Central memory CD8-positive, alpha-beta T cell (primary cell): Measurements from ENCODE around the gene CD84.
A peak's percentile ranks its signal among the peaks of the same experiment; 100 is the strongest.
"Not testable (repeated sequence)": the region's sequence is repeated elsewhere in the genome, so short reads cannot be mapped to it uniquely, and the experiment has no call there.

Experiments used
- ATAC-seq: fragments of 150-1000 bp; cut with Tn5 transposase; replicated peaks from 2 replicates; pipeline ENCODE4 v1.10.0; 2022; ENCODE audit warnings: mild to moderate bottlenecking, moderate FRiP score, moderate number of reproducible peaks; ENCODE audit not compliant: poor library complexity, severe bottlenecking; ENCODE audit errors: extremely low read depth
- DNase-seq, 2 donors: peaks; one replicate each; pipeline ENCODE4 v3.0.0; 2021; ENCODE audit warnings: low spot score in 2 of 2
- H3K27ac Mint-ChIP-seq: one replicate; pipeline ENCODE4 v1.8.0; 2022; ENCODE audit warnings: low read depth, mild to moderate bottlenecking, moderate library complexity, mixed read lengths
- H3K27me3 Mint-ChIP-seq: one replicate; pipeline ENCODE4 v1.8.0; 2022; ENCODE audit warnings: mixed read lengths
- H3K36me3 Mint-ChIP-seq: one replicate; pipeline ENCODE4 v1.8.0; 2022; ENCODE audit warnings: mild to moderate bottlenecking, moderate library complexity, mixed read lengths; ENCODE audit not compliant: insufficient read depth
- H3K4me1 Mint-ChIP-seq: one replicate; pipeline ENCODE4 v1.8.0; 2022; ENCODE audit warnings: mixed read lengths
- H3K4me3 Mint-ChIP-seq: one replicate; pipeline ENCODE4 v1.8.0; 2022; ENCODE audit warnings: mild to moderate bottlenecking, moderate library complexity, mixed read lengths
- H3K9me3 Mint-ChIP-seq: one replicate; pipeline ENCODE4 v1.8.0; 2022; ENCODE audit warnings: mixed read lengths

The CD84 gene

GRCh38 chr1:160607011-160607671, 27.8 kb upstream of the CD84 start:
- peak; percentile 97 for ATAC-seq
- Mint-ChIP-seq H3K4me1 (peaks cover 27% of the 10 kb centered on the region), H3K27me3 (no peaks in the 10 kb centered on the region), H3K9me3 (peaks cover 7% of the 10 kb centered on the region), H3K4me3 (peak overlapping the region; percentile 51), H3K36me3 (peaks cover 26% of the 10 kb centered on the region), H3K27ac (peak overlapping the region; percentile 89)
- peak; percentile 30 to 71 for DNase-seq

GRCh38 chr1:160606611-160607010, 27.3 kb upstream of the CD84 start:
- Mint-ChIP-seq H3K27ac (peak overlapping the region; percentile 89), H3K27me3 (no peaks in the 10 kb centered on the region), H3K9me3 (peaks cover 11% of the 10 kb centered on the region), H3K4me3 (peak overlapping the region; percentile 51), H3K4me1 (peaks cover 27% of the 10 kb centered on the region), H3K36me3 (peaks cover 25% of the 10 kb centered on the region)
- no peak for ATAC-seq
- DNase-seq: no peak

GRCh38 chr1:160605792-160606479, 26.6 kb upstream of the CD84 start:
- no peak for ATAC-seq
- Mint-ChIP-seq H3K4me3 (no peak overlapping the region), H3K27me3 (no peaks in the 10 kb centered on the region), H3K9me3 (peaks cover 18% of the 10 kb centered on the region), H3K4me1 (peaks cover 27% of the 10 kb centered on the region), H3K27ac (peak overlapping the region; percentile 89), H3K36me3 (peaks cover 22% of the 10 kb centered on the region)
- no peak for DNase-seq

- ATAC-seq (no peak), DNase-seq (no peak)
- no peak overlapping the region for H3K4me3 Mint-ChIP-seq
- peaks cover 27% of the 10 kb centered on the region for H3K4me1 Mint-ChIP-seq
- H3K36me3 Mint-ChIP-seq: peaks cover 16% of the 10 kb centered on the region
- no peaks in the 10 kb centered on the region for H3K27me3 Mint-ChIP-seq
- H3K9me3 Mint-ChIP-seq: peaks cover 20% of the 10 kb centered on the region
- H3K27ac Mint-ChIP-seq: peak overlapping the region; percentile 89
Measured at GRCh38 chr1:160605205-160605604, 25.9 kb upstream of the CD84 start.

GRCh38 chr1:160597705-160598104, 18.4 kb upstream of the CD84 start:
- peaks cover 21% of the 10 kb centered on the region for H3K9me3 Mint-ChIP-seq
- no peak overlapping the region for H3K4me3 Mint-ChIP-seq
- H3K4me1 Mint-ChIP-seq: peaks cover 11% of the 10 kb centered on the region
- no peaks in the 10 kb centered on the region for H3K36me3 Mint-ChIP-seq
- no peak for DNase-seq
- no peaks in the 10 kb centered on the region for H3K27me3 Mint-ChIP-seq
- H3K27ac Mint-ChIP-seq: no peak overlapping the region
- no peak for ATAC-seq

- no peaks in the 10 kb centered on the region for H3K36me3 Mint-ChIP-seq
- peaks cover 11% of the 10 kb centered on the region for H3K4me1 Mint-ChIP-seq
- DNase-seq (no peak), ATAC-seq (no peak)
- H3K27me3 Mint-ChIP-seq: no peaks in the 10 kb centered on the region
- H3K27ac Mint-ChIP-seq: no peak overlapping the region
- peaks cover 20% of the 10 kb centered on the region for H3K9me3 Mint-ChIP-seq
- no peak overlapping the region for H3K4me3 Mint-ChIP-seq
Measured at GRCh38 chr1:160597051-160597450, 17.8 kb upstream of the CD84 start.

GRCh38 chr1:160590488-160590887, 11.2 kb upstream of the CD84 start:
- peaks cover 7% of the 10 kb centered on the region for H3K9me3 Mint-ChIP-seq
- no peak for DNase-seq
- no peaks in the 10 kb centered on the region for H3K27me3 Mint-ChIP-seq
- no peaks in the 10 kb centered on the region for H3K36me3 Mint-ChIP-seq
- no peak overlapping the region for H3K27ac Mint-ChIP-seq
- ATAC-seq: no peak
- peaks cover 16% of the 10 kb centered on the region for H3K4me1 Mint-ChIP-seq
- no peak overlapping the region for H3K4me3 Mint-ChIP-seq

GRCh38 chr1:160588468-160588867, 9.2 kb upstream of the CD84 start:
- Mint-ChIP-seq H3K27me3 (no peaks in the 10 kb centered on the region), H3K4me1 (peaks cover 31% of the 10 kb centered on the region), H3K27ac (no peak overlapping the region), H3K9me3 (no peaks in the 10 kb centered on the region), H3K36me3 (no peaks in the 10 kb centered on the region), H3K4me3 (no peak overlapping the region)
- no peak for ATAC-seq
- no peak for DNase-seq

- Mint-ChIP-seq H3K9me3 (no peaks in the 10 kb centered on the region), H3K27ac (peak overlapping the region; percentile 76), H3K27me3 (no peaks in the 10 kb centered on the region), H3K36me3 (no peaks in the 10 kb centered on the region), H3K4me3 (peak overlapping the region; percentile 55), H3K4me1 (peaks cover 60% of the 10 kb centered on the region)
- DNase-seq (no peak), ATAC-seq (no peak)
Measured at GRCh38 chr1:160584784-160585183, 5.5 kb upstream of the CD84 start.

- DNase-seq, H3K27me3 Mint-ChIP-seq, ATAC-seq, H3K36me3 Mint-ChIP-seq, H3K4me3 Mint-ChIP-seq, H3K9me3 Mint-ChIP-seq: not testable (repeated sequence)
- Mint-ChIP-seq H3K4me1 (peaks cover 61% of the 10 kb centered on the region), H3K27ac (peak overlapping the region; percentile 76)
Measured at GRCh38 chr1:160582976-160583375, 3.7 kb upstream of the CD84 start.

GRCh38 chr1:160581961-160582360, 2.7 kb upstream of the CD84 start:
- H3K4me1 Mint-ChIP-seq: peaks cover 71% of the 10 kb centered on the region
- peak overlapping the region; percentile 87 for H3K27ac Mint-ChIP-seq
- no peaks in the 10 kb centered on the region for H3K27me3 Mint-ChIP-seq
- peak overlapping the region; percentile 49 for H3K4me3 Mint-ChIP-seq
- no peaks in the 10 kb centered on the region for H3K9me3 Mint-ChIP-seq
- peaks cover 5% of the 10 kb centered on the region for H3K36me3 Mint-ChIP-seq
- ATAC-seq (no peak), DNase-seq (no peak)

- Mint-ChIP-seq H3K36me3 (peaks cover 5% of the 10 kb centered on the region), H3K27me3 (no peaks in the 10 kb centered on the region), H3K4me1 (peaks cover 75% of the 10 kb centered on the region), H3K4me3 (peak overlapping the region; percentile 49), H3K9me3 (no peaks in the 10 kb centered on the region), H3K27ac (peak overlapping the region; percentile 87)
- DNase-seq: no peak
- ATAC-seq: no peak
Measured at GRCh38 chr1:160580221-160580812, 1.0 kb upstream of the CD84 start.
